GM19468 (cell line): ENCODE data around the gene PACS1.

Experiments used
- ATAC-seq: cut with Tn5 transposase; IDR thresholded peaks from one replicate; pipeline ENCODE4 v1.9.1; 2021; ENCODE audit warnings: mild to moderate bottlenecking, moderate library complexity, moderate number of reproducible peaks; ENCODE audit not compliant: unreplicated experiment; ENCODE audit errors: extremely low read depth

Gene PACS1

GRCh38 chr11:66168289-66168688 is 98.2 kb downstream of the PACS1 start:
- ATAC-seq = no peak

GRCh38 chr11:66172146-66172545 is 102.1 kb downstream of the PACS1 start:
- no peak for ATAC-seq

- ATAC-seq = no peak
Measured at GRCh38 chr11:66176650-66177049, 106.6 kb downstream of the PACS1 start.

GRCh38 chr11:66178183-66178582 is 108.1 kb downstream of the PACS1 start:
- ATAC-seq = no peak

GRCh38 chr11:66178871-66179270 is 108.8 kb downstream of the PACS1 start:
- no peak for ATAC-seq

GRCh38 chr11:66181632-66182315 is 111.7 kb downstream of the PACS1 start:
- ATAC-seq = no peak

- no peak for ATAC-seq
Measured at GRCh38 chr11:66183494-66184048, 113.5 kb downstream of the PACS1 start.

GRCh38 chr11:66184728-66185127 is 114.7 kb downstream of the PACS1 start:
- no peak for ATAC-seq

GRCh38 chr11:66186470-66186869 is 116.4 kb downstream of the PACS1 start:
- ATAC-seq = no peak

- ATAC-seq = no peak
Measured at GRCh38 chr11:66187453-66187852, 117.4 kb downstream of the PACS1 start.

- ATAC-seq = no peak
Measured at GRCh38 chr11:66188580-66188979, 118.5 kb downstream of the PACS1 start.

GRCh38 chr11:66189031-66189745 is 119.1 kb downstream of the PACS1 start:
- no peak for ATAC-seq

GRCh38 chr11:66190786-66191185 is 120.7 kb downstream of the PACS1 start:
- ATAC-seq = no peak

- ATAC-seq = no peak
Measured at GRCh38 chr11:66192181-66192863, 122.2 kb downstream of the PACS1 start.

GRCh38 chr11:66194391-66194790 is 124.3 kb downstream of the PACS1 start:
- ATAC-seq = no peak

- no peak for ATAC-seq
Measured at GRCh38 chr11:66195867-66196266, 125.8 kb downstream of the PACS1 start.

GRCh38 chr11:66203847-66204246 is 133.8 kb downstream of the PACS1 start:
- no peak for ATAC-seq

- no peak for ATAC-seq
Measured at GRCh38 chr11:66204412-66204811, 134.3 kb downstream of the PACS1 start.

GRCh38 chr11:66207816-66208215 is 137.7 kb downstream of the PACS1 start:
- ATAC-seq = no peak

GRCh38 chr11:66211100-66211499 is 141.0 kb downstream of the PACS1 start:
- ATAC-seq = no peak

GRCh38 chr11:66216911-66217310 is 146.8 kb downstream of the PACS1 start:
- no peak for ATAC-seq
